HepG2 (cell line): ENCODE results near the gene CCDC85C. TPM values are rescaled to one million over a fixed set of nuclear protein-coding genes. Genes with fewer than 3 reads are reported as not detected.

Source experiments
- ATAD3A ChIP-seq: sonication (generic); formaldehyde crosslinking; IDR thresholded peaks from 2 replicates; pipeline ENCODE4 v1.4.0; 2020; ENCODE audit warnings: missing genetic modification reagents
- EP300 ChIP-seq, 3 experiments: sonication (generic) in 1 of 3; formaldehyde crosslinking in 1 of 3; IDR thresholded peaks; 2 replicates each; pipeline versions ENCODE4 v1.5.1 to v1.6.1; 2011 to 2020; ENCODE audit warnings: low read depth in 2 of 3, low read length in 2 of 3, borderline replicate concordance in 1 of 3, improper control_type of control experiment in 1 of 3, mild to moderate bottlenecking in 1 of 3, missing genetic modification reagents in 1 of 3, moderate library complexity in 1 of 3
- HDAC1 ChIP-seq: sonication (generic); formaldehyde crosslinking; IDR thresholded peaks from 2 replicates; pipeline ENCODE4 v1.5.1; 2020; ENCODE audit warnings: mild to moderate bottlenecking, missing genetic modification reagents
- HNRNPUL1 ChIP-seq: fragments of 200-400 bp; formaldehyde crosslinking; IDR thresholded peaks from 2 replicates; pipeline ENCODE4 v1.6.1; 2017; ENCODE audit warnings: low read depth, mild to moderate bottlenecking, low read length, moderate library complexity
- JUN ChIP-seq: sonication (generic); formaldehyde crosslinking; IDR thresholded peaks from 2 replicates; pipeline ENCODE4 v1.4.0; 2020; ENCODE audit warnings: mild to moderate bottlenecking, missing genetic modification reagents
- KMT2B ChIP-seq: IDR thresholded peaks from 2 replicates; pipeline ENCODE4 v1.6.1; 2016; ENCODE audit warnings: missing genetic modification reagents, missing compliant biosample characterization
- LRRFIP1 ChIP-seq: sonication (generic); formaldehyde crosslinking; conservative IDR thresholded peaks from 2 replicates; pipeline ENCODE4 v1.4.0; 2020; ENCODE audit warnings: missing genetic modification reagents
- NPAS2 ChIP-seq: sonication (generic); formaldehyde crosslinking; IDR thresholded peaks from 2 replicates; pipeline ENCODE4 v1.8.0; 2022; ENCODE audit warnings: mild to moderate bottlenecking, missing genetic modification reagents, borderline replicate concordance
- ONECUT2 ChIP-seq: sonication (generic); formaldehyde crosslinking; IDR thresholded peaks from 2 replicates; pipeline ENCODE4 v1.4.0; 2020; ENCODE audit warnings: missing genetic modification reagents
- SALL2 ChIP-seq: sonication (generic); formaldehyde crosslinking; IDR thresholded peaks from 2 replicates; pipeline ENCODE4 v1.8.1; 2023; ENCODE audit warnings: mild to moderate bottlenecking, missing genetic modification reagents, inconsistent platforms
- TBP ChIP-seq: sonication (generic); formaldehyde crosslinking; IDR thresholded peaks from 2 replicates; pipeline ENCODE4 v1.5.0; 2020; ENCODE audit warnings: missing genetic modification reagents
- XRCC5 ChIP-seq: fragments of 200-400 bp; formaldehyde crosslinking; optimal IDR thresholded peaks from 2 replicates; pipeline ENCODE3; 2017; ENCODE audit warnings: mild to moderate bottlenecking, low read length
- ZMYM3 ChIP-seq: sonication (generic); formaldehyde crosslinking; IDR thresholded peaks from 2 replicates; pipeline ENCODE4 v1.5.1; 2020; ENCODE audit warnings: mild to moderate bottlenecking, missing genetic modification reagents
- ZNF136 ChIP-seq: sonication (generic); formaldehyde crosslinking; IDR thresholded peaks from 2 replicates; pipeline ENCODE4 v1.8.1; 2022; ENCODE audit warnings: low read depth, mild to moderate bottlenecking, moderate library complexity, missing genetic modification reagents
- ZNF264 ChIP-seq: sonication (generic); formaldehyde crosslinking; IDR thresholded peaks from 2 replicates; pipeline ENCODE4 v1.4.0; 2020; ENCODE audit warnings: missing genetic modification reagents
- ZNF607 ChIP-seq: sonication (generic); formaldehyde crosslinking; IDR thresholded peaks from 2 replicates; pipeline ENCODE4 v1.5.1; 2020; ENCODE audit warnings: missing genetic modification reagents, mild to moderate bottlenecking, borderline replicate concordance
- ZNF619 ChIP-seq: sonication (generic); formaldehyde crosslinking; IDR thresholded peaks from 2 replicates; pipeline ENCODE4 v1.4.0; 2020; ENCODE audit warnings: mild to moderate bottlenecking, missing genetic modification reagents
- ZNF772 ChIP-seq: sonication (generic); formaldehyde crosslinking; IDR thresholded peaks from 2 replicates; pipeline ENCODE4 v1.5.0; 2020; ENCODE audit warnings: mild to moderate bottlenecking, missing genetic modification reagents
- polyA plus RNA-seq, 8 experiments: library from polyadenylated mRNA; depleted of rRNA in 3 of 8; stranded (reverse) in 7 of 8; unstranded in 1 of 8; fragments of >200 nt; fragmentation: Illumina TruSeq in 4 of 8; extraction: Trizol in 4 of 8; gene quantifications; 2 replicates each; pipeline versions ENCODE4 v1.2.1 to v1.2.3, GENCODE V29; 2011 to 2016; ENCODE audit warnings: low read depth in 4 of 8, missing spikeins in 1 of 8, mixed read lengths in 1 of 8; ENCODE audit not compliant: insufficient read depth in 1 of 8
- total RNA-seq, 5 experiments: library from RNA; depleted of rRNA; stranded (reverse); fragments of >200 nt; fragmentation: Illumina TruSeq; extraction: Trizol; gene quantifications; 2 replicates each; pipeline ENCODE4 v1.2.3, GENCODE V29; 2016; ENCODE audit warnings: low read depth in 1 of 5
- TF ChIP-seq, protein P1 (sequence below): sonication (generic); formaldehyde crosslinking; IDR thresholded peaks from 2 replicates; pipeline ENCODE4 v1.4.0; 2020; ENCODE audit warnings: mild to moderate bottlenecking, missing genetic modification reagents
- TF ChIP-seq, protein P2 (sequence below), 2 experiments: fragments of 450-650 bp in 1 of 2; sonication (generic) in 1 of 2; formaldehyde crosslinking in 1 of 2; IDR thresholded peaks; 2 replicates each; pipeline versions ENCODE4 v1.6.1 to v1.8.0; 2016 to 2022; ENCODE audit warnings: antibody characterized with exemption in 1 of 2, mild to moderate bottlenecking in 1 of 2, missing genetic modification reagents in 1 of 2

CCDC85C gene
- total and polyA plus RNA-seq, 2 of the 13 experiments (the other 11 are each of a cell fraction or from before 2014, with no cell fraction given), result 18.8 to 43.8 TPM

DNA sequence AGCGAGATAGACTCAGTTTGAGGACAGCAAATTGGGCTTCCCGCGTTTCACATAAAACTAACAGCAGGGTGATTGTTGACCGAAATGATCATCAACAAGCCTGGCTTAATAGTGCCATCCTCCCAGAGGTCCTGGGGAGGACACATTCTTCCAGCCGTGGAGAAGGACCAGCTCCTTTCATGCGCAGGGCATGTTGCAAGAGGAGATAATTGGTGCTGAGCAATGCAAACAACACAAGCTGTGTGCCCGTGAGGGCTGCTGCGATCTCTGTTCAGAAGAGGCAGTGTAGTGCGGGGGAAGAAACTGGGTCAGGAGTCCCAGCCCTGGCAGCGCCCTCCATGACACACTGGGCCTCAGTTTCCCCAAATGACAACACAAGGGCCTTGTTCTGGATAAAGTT, 54.3 kb downstream of the CCDC85C start (continued):
- TF ChIP-seq LRRFIP1 (CRISPR knock-in tag) (no peak), TBP (CRISPR knock-in tag) (no peak), ONECUT2 (CRISPR knock-in tag) (no peak), NPAS2 (CRISPR knock-in tag) (no peak), ZNF136 (no peak), SALL2 (CRISPR knock-in tag) (no peak), ZMYM3 (CRISPR knock-in tag) (peak; percentile 96), XRCC5 (peak; percentile 51), KMT2B (CRISPR knock-in tag) (no peak), ZNF264 (no peak), ATAD3A (no peak), HDAC1 (CRISPR knock-in tag) (peak; percentile 59), ZNF619 (CRISPR knock-in tag) (no peak), HNRNPUL1 (no peak), JUN (no peak), EP300 (IDR thresholded peaks at IDR 0.05; ENCODE audit: low read depth in 2 of 2, low read length in 2 of 2) (peak in 1 of 2 experiments; percentile 37; a peak in 1 of 4 replicates), EP300 (CRISPR knock-in tag; IDR thresholded peaks at IDR 0.05; ENCODE audit: borderline replicate concordance) (0 out of 2 replicates have a peak, but pooled peaks have one; percentile 29), ZNF772 (CRISPR knock-in tag) (no peak), ZNF607 (no peak)
- TF ChIP-seq, protein P1, sequence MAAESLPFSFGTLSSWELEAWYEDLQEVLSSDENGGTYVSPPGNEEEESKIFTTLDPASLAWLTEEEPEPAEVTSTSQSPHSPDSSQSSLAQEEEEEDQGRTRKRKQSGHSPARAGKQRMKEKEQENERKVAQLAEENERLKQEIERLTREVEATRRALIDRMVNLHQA (CRISPR knock-in tag), result no peak
- TF ChIP-seq, protein P2, sequence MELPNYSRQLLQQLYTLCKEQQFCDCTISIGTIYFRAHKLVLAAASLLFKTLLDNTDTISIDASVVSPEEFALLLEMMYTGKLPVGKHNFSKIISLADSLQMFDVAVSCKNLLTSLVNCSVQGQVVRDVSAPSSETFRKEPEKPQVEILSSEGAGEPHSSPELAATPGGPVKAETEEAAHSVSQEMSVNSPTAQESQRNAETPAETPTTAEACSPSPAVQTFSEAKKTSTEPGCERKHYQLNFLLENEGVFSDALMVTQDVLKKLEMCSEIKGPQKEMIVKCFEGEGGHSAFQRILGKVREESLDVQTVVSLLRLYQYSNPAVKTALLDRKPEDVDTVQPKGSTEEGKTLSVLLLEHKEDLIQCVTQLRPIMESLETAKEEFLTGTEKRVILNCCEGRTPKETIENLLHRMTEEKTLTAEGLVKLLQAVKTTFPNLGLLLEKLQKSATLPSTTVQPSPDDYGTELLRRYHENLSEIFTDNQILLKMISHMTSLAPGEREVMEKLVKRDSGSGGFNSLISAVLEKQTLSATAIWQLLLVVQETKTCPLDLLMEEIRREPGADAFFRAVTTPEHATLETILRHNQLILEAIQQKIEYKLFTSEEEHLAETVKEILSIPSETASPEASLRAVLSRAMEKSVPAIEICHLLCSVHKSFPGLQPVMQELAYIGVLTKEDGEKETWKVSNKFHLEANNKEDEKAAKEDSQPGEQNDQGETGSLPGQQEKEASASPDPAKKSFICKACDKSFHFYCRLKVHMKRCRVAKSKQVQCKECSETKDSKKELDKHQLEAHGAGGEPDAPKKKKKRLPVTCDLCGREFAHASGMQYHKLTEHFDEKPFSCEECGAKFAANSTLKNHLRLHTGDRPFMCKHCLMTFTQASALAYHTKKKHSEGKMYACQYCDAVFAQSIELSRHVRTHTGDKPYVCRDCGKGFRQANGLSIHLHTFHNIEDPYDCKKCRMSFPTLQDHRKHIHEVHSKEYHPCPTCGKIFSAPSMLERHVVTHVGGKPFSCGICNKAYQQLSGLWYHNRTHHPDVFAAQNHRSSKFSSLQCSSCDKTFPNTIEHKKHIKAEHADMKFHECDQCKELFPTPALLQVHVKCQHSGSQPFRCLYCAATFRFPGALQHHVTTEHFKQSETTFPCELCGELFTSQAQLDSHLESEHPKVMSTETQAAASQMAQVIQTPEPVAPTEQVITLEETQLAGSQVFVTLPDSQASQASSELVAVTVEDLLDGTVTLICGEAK (IDR thresholded peaks at IDR 0.05), result no peak
- TF ChIP-seq, protein P2 (CRISPR knock-in tag; IDR thresholded peaks at IDR 0.05), result no peak
